GM21723 (cell line): ENCODE measurements around the gene SMURF1.
"Not testable (repeated sequence)": the region's sequence is repeated elsewhere in the genome, so short reads cannot be mapped to it uniquely, and the experiment has no call there.

Source experiments
- ATAC-seq: cut with Tn5 transposase; IDR thresholded peaks from one replicate; pipeline ENCODE4 v1.9.1; 2021; ENCODE audit warnings: mild to moderate bottlenecking, moderate library complexity; ENCODE audit not compliant: unreplicated experiment

Gene SMURF1

GRCh38 chr7:99122762-99123161 lies 21.1 kb downstream of the SMURF1 start:
- ATAC-seq: no peak

- no peak for ATAC-seq
Measured at GRCh38 chr7:99121496-99122021, 22.3 kb downstream of the SMURF1 start.

DNA sequence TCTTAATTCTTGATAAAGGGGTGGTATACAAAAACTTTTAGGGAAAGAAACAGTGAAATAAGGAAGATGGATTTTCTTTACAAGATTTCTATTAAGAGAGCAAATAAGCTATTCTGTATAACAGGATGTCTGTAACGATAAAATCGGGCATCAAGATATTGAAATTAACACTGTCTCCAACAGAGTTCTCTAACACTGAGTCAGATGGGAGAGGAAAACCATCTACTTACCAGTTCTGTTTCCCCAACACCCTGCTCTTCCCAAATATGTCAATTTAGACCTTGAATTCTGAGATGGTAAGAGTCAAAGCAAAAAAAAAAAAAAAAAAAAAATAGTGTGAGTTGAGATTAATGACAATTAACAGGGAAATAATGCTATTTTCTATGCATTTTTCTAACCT lies 23.0 kb downstream of the SMURF1 start:
- ATAC-seq: no peak

- ATAC-seq: no peak
Measured at GRCh38 chr7:99120501-99120900, 23.4 kb downstream of the SMURF1 start.

- no peak for ATAC-seq
Measured at GRCh38 chr7:99118077-99118476, 25.8 kb downstream of the SMURF1 start.

- no peak for ATAC-seq
Measured at GRCh38 chr7:99116144-99116543, 27.8 kb downstream of the SMURF1 start.

GRCh38 chr7:99115379-99115778 lies 28.5 kb downstream of the SMURF1 start:
- no peak for ATAC-seq

DNA sequence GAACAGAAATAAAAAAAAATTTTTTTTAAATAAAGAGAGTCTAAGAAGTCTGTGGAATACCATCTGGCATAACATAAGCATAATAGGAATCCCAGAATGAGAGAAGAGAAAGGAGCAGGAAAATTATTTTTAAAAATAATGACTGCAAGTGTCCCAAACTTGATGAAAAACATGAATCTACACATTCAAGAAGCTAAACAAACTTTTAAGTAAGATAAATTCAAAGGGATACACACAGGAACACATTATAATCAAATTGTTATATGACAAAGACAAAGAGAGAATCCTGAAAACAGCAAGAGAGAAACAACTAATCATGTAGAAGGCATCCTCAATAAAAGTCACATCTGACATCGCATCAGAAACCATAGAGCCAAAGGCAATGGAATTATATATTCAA lies 30.9 kb downstream of the SMURF1 start:
- no peak for ATAC-seq

DNA sequence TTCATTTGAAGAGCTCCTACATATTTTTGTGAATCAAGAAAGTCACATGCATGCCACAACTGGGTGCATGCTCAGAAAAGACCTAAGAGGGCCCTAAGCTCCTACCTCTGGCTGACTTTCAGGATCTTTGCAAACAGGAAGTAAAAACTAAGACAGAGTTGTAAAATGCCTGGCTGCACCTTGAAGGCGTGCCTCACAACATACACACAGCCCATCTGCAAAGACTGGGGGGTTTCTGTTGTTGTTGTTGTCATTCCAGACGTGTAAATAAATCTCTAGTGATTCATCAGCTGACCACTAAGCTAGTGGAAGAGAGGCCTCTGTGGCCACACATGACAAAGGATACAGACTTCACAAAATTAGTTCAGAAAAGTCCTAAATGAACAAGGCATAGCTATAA lies 31.8 kb downstream of the SMURF1 start:
- ATAC-seq: peak; percentile 87

GRCh38 chr7:99111591-99111990 lies 32.3 kb downstream of the SMURF1 start:
- peak; percentile 17 for ATAC-seq

GRCh38 chr7:99109108-99110051 lies 34.5 kb downstream of the SMURF1 start:
- no peak for ATAC-seq

DNA sequence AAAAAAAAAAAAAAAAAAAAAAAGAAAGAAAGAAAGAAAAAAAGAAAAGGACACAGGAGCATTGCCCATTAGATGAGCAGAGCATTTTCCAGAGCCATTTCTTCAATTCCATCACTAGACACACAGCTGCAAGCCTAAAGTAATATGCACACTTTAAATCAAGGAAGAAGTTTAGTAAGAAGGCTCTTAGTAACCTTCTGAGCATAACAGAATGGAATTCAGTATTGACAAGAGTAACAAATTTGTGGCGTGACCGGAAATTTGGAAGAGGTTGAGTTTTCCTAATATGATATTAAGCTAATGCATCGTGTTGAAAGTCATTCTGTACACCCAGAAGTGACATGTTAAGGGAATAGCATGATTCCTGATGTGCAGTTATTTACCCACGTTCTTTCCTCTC lies 35.3 kb downstream of the SMURF1 start:
- no peak for ATAC-seq

DNA sequence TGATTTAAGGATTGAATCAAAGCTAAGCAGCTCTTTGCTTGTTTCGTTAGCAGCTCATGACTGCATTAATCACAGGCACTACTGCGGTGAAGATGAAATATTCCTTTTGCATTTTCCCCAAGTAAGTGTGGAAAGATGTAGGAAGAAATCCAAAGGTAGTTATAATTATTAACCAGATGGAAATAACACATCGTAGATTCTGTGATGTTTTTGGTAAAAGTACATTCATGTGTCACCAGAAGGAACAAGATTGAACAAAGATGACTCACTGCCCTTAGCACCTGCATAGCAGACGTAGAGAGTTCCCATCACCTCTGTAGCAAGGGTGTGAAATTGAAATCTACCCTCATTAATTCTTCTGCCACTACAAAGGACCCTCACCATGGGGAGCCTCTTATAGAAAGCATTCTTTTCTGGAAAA lies 37.1 kb downstream of the SMURF1 start:
- no peak for ATAC-seq

GRCh38 chr7:99106411-99106810 lies 37.5 kb downstream of the SMURF1 start:
- ATAC-seq: no peak

GRCh38 chr7:99105756-99106155 lies 38.2 kb downstream of the SMURF1 start:
- no peak for ATAC-seq

DNA sequence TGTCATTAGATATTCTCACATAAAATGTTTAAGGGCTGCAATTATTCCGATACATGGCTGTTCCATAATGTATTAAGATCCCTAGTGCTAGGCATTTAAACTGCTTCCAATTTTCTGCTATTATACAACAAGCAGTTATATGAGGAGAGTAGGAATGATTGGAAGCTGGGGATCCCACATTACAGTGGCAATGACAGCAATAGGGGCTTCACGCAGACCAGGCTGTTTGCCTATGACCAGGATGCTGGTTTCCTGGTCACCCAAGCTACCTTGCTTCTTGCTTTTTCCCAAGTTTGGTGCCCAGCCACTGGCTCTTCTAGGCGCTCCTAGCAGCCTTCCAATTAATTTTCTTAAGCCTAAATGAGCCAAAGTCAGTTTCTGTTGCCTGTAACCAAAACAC lies 39.3 kb downstream of the SMURF1 start:
- no peak for ATAC-seq

- ATAC-seq: not testable (repeated sequence)
Measured at GRCh38 chr7:99103836-99104235, 40.1 kb downstream of the SMURF1 start.

GRCh38 chr7:99102809-99103690 lies 40.9 kb downstream of the SMURF1 start:
- ATAC-seq: no peak

DNA sequence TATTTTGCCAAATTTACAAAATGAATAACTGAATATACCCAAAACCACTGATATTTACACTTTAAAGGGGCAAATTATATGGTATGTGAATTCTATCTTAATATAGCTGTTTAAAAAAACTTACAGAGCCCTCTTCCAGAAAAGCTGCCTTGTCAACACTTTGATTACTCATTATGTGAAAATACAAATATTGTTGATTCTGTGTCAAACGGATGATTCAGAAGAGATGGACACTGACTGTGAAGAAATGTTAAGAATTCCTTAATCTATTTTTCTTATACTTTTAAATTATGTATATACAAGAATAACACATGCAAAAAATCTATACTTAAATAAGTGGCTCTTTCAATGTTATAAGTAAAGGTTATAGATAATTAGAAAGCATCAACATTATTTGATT lies 41.5 kb downstream of the SMURF1 start:
- no peak for ATAC-seq

DNA sequence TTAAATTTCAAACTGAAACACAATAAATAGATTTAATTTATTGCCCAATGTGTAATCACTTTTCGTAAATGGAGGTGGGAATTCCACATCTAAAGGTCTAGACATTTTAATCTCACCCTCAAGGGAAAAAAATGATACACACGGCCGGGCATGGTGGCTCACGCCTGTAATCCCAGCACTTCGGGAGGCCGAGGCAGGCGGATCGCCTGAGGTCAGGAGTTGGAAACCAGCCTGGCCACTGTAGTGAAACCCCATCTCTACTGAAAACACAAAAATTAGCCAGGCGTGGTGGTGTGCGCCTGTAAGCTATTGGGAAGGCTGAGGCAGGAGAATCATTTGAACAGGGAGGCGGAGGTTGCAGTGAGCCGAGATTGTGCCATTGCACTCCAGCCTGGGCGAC lies 42.4 kb downstream of the SMURF1 start:
- not testable (repeated sequence) for ATAC-seq

GRCh38 chr7:99099499-99100077 lies 44.3 kb downstream of the SMURF1 start:
- no peak for ATAC-seq
